Activated CD8-positive, alpha-beta T cell treated with anti-CD3 and anti-CD28 coated beads, Interleukin-2, amount 10 ng/mL, durations not matched to agents 7 days and 5 days (primary cell): ENCODE measurements around the gene PPM1L. TPM values are rescaled to one million over a fixed set of nuclear protein-coding genes. Genes with fewer than 3 reads are reported as not detected.

ENCODE experiments used
- ATAC-seq: fragments of 150-1000 bp; cut with Tn5 transposase; one replicate; pipeline ENCODE4 v1.10.0; 2021; ENCODE audit warnings: moderate library complexity
- CTCF ChIA-PET: fragments of 350-600 bp; sonication (Branson Sonifier 250); formaldehyde crosslinking; loops from one replicate; lab custom pipeline; 2021; ENCODE audit warnings: antibody characterized with exemption; lab: Charles Lee
- POLR2A ChIA-PET: fragments of 350-600 bp; sonication (Branson Sonifier 250); formaldehyde crosslinking; loops from one replicate; lab custom pipeline; 2021; ENCODE audit warnings: antibody characterized with exemption; lab: Charles Lee
- DNase-seq: peaks from one replicate; pipeline ENCODE4 v3.0.0-alpha.2; 2020
- H3K27ac Mint-ChIP-seq: one replicate; pipeline ENCODE4 v1.8.0; 2021; ENCODE audit warnings: mild to moderate bottlenecking, mixed read lengths
- H3K27me3 Mint-ChIP-seq: one replicate; pipeline ENCODE4 v1.8.0; 2021; ENCODE audit warnings: low read depth, mixed read lengths
- H3K36me3 Mint-ChIP-seq: one replicate; pipeline ENCODE4 v1.8.0; 2021; ENCODE audit warnings: low read depth, mixed read lengths
- H3K4me1 Mint-ChIP-seq: one replicate; pipeline ENCODE4 v1.8.0; 2021; ENCODE audit warnings: low read depth, mixed read lengths
- H3K4me3 Mint-ChIP-seq: one replicate; pipeline ENCODE4 v1.8.0; 2021; ENCODE audit warnings: mild to moderate bottlenecking, mixed read lengths
- H3K9me3 Mint-ChIP-seq: one replicate; pipeline ENCODE4 v1.8.0; 2022; ENCODE audit warnings: mixed read lengths; ENCODE audit not compliant: insufficient read depth
- total RNA-seq, 2 experiments: library from RNA; stranded (reverse); gene quantifications; one replicate each; pipeline ENCODE4 v1.2.3, GENCODE V29; 2021

Gene PPM1L
- total RNA-seq, 2 experiments from 2014 or later = 3.8 to 3.9 TPM

DNA sequence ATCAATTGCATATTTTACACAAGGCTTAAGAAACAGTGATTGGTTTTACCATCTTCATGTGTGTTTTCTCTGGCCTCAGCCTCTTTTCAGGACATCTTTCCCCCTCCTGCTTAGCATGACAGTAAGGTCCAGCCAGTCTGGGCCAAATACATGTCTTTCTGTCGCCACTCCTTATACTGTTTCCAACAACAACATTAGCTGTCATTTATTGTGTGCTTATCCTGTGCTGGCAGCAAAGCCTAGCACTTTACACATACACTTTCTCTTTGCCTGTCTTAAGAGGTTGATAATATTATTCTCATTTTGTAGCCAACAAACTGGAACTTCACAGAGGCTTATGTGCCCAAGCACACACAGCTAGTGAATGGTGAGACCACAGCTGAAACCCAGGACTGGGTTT, 311.3 kb downstream of the PPM1L start:
- Mint-ChIP-seq H3K27me3 (no peaks in the 10 kb centered on the region), H3K9me3 (no peaks in the 10 kb centered on the region), H3K27ac (peak overlapping the region; percentile 31), H3K4me3 (no peak overlapping the region), H3K4me1 (peaks cover 62% of the 10 kb centered on the region), H3K36me3 (peaks cover 18% of the 10 kb centered on the region)
- POLR2A ChIA-PET = no interaction called here
- CTCF ChIA-PET = no interaction called here
- DNase-seq = no peak
- no peak for ATAC-seq

DNA sequence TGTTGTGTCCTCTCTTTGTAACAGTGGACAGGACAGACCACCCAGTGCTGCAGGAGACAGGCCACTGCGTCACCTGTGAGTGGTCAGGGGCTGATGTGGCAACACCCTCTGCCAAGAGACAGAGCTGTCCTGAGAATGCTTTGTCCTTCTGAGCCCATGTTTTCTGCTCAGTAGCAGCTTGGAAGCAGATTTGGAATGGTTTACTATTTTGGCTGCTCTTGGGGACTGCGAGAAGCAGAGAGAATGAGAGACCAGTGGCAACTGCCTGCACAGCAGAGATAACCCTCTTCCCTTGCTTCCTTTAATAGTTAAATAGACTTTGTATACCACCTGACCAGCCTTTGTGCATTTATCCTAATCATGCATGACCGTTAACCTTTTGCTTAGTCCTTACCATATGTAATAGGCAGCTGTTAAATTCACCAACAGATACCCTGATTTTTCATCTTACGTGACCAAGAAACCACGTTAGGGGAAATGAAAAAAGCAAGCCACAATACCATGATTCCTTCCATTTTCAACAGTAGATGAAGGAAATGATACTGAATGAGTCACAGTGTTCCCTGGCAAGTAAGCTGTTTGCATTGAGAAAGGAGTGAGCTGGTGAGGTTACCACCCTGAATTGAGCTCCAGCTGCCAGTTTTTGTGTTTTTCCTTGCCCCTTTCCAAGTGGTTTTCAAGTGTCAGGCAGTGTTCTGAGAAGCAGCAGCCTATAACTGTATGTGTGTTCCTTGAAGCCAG, 313.6 kb downstream of the PPM1L start:
- no peaks in the 10 kb centered on the region for H3K27me3 Mint-ChIP-seq
- POLR2A ChIA-PET = no interaction called here
- H3K4me3 Mint-ChIP-seq = peak overlapping the region; percentile 12
- CTCF ChIA-PET = interaction anchor here (1.2 kb wide), 1 partner anchor 9 kb away, joined by 4 read pairs; no protein-coding TSS in a partner anchor
- peaks cover 24% of the 10 kb centered on the region for H3K36me3 Mint-ChIP-seq
- H3K27ac Mint-ChIP-seq = peak overlapping the region; percentile 35
- ATAC-seq (peak; percentile 76), DNase-seq (no peak)
- peaks cover 80% of the 10 kb centered on the region for H3K4me1 Mint-ChIP-seq
- no peaks in the 10 kb centered on the region for H3K9me3 Mint-ChIP-seq

DNA sequence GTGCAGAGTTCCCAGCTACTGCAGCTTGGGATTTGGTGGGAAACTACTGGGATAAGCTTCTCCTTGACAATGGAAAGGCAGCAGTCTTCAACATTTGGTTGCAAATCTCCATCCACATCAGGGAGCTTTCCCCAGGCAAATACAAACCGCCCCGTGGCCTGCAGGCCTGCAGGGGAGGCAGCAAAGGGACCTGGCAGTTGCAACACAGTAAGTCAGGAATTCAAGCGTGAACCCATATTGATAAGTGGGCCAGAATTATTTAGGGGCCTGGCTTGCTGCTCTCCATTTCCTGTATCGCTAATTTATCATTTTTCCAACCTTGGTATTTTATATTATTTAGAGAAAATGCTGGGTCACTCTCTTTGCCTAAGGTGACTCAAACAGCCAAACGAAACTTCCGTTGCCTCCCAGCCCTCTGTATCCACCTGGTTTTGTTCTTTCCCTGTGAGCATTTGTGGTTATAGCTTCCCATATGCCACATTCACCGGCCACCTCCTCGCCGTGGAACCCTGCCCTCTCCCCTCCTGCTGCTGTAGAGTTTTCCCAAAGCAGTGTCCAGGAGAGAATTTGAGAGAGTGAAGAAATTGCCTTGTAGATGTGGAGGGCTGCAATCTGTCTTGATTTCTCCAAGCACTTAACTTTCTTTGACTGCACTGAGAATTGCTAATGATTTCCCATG, 314.4 kb downstream of the PPM1L start:
- CTCF ChIA-PET = interaction anchor here (1.2 kb wide), 1 partner anchor 8 kb away, joined by 4 read pairs; no protein-coding TSS in a partner anchor

DNA sequence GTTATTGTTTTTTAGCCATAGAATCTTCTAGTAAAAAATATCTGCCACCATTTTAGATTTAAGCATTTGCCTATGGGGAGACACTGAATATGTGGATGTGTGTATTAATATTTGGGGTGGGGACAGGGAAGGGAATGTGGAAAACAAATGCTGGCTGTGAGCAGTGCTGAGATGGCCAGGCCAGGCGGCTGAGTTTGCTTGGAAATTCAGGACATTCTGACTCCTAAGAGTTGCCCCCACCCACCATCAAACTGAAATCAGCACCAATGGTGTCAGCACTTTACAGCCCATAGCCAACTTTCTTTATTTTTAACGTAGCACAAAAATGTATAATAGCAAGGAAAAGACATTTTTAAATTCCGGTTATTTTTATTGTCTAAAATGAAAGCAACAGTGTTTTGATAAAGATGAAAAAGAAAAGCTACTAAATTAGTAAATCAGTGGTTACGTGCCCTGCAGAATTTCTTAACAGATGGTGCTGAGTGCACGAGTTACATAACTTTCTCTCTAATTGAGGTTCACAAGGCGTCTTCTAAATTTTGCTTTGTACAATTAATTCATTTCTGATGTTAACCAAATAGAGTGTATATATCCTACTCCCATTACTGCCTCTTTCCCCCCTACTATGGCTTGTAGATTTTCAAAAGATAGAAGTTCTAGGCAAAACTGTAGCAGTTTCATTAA, 315.1 kb downstream of the PPM1L start:
- ChIA-PET CTCF (no interaction called here), POLR2A (no interaction called here)
- ATAC-seq = no peak
- DNase-seq = no peak
- Mint-ChIP-seq H3K27me3 (no peaks in the 10 kb centered on the region), H3K4me1 (peaks cover 78% of the 10 kb centered on the region), H3K27ac (peak overlapping the region; percentile 26), H3K36me3 (peaks cover 30% of the 10 kb centered on the region), H3K9me3 (no peaks in the 10 kb centered on the region), H3K4me3 (no peak overlapping the region)

More for the DNA sequence above, 314.4 kb downstream of the PPM1L start:
- no peak for DNase-seq
- peak overlapping the region; percentile 12 for H3K4me3 Mint-ChIP-seq
- no peak for ATAC-seq
- peak overlapping the region; percentile 35 for H3K27ac Mint-ChIP-seq
- POLR2A ChIA-PET = no interaction called here
- no peaks in the 10 kb centered on the region for H3K27me3 Mint-ChIP-seq
- peaks cover 26% of the 10 kb centered on the region for H3K36me3 Mint-ChIP-seq
- no peaks in the 10 kb centered on the region for H3K9me3 Mint-ChIP-seq
- peaks cover 80% of the 10 kb centered on the region for H3K4me1 Mint-ChIP-seq

DNA sequence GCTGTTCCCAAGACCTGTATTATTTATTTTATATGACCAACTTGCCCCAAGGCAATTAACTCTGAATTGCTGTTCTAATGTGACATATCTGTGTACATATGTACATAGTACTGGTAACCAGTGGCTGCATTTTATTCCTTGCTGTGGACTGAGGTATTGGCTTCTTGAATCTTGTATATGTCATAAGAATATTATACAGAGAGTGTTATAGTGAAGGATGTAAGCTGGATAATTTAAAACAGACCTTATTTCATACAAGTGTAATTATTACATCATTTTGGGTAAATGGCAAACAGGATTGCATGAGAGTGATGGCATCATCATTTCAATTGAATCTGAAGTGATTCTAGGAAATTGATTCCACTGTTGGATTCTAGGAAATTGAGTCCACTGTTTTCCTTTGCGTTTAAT, 316.2 kb downstream of the PPM1L start:
- no peaks in the 10 kb centered on the region for H3K9me3 Mint-ChIP-seq
- peak overlapping the region; percentile 83 for H3K27ac Mint-ChIP-seq
- ChIA-PET CTCF (no interaction called here), POLR2A (no interaction called here)
- H3K27me3 Mint-ChIP-seq = no peaks in the 10 kb centered on the region
- DNase-seq (no peak), ATAC-seq (peak; percentile 47)
- peaks cover 33% of the 10 kb centered on the region for H3K36me3 Mint-ChIP-seq
- peak overlapping the region; percentile 12 for H3K4me3 Mint-ChIP-seq
- H3K4me1 Mint-ChIP-seq = peaks cover 73% of the 10 kb centered on the region

DNA sequence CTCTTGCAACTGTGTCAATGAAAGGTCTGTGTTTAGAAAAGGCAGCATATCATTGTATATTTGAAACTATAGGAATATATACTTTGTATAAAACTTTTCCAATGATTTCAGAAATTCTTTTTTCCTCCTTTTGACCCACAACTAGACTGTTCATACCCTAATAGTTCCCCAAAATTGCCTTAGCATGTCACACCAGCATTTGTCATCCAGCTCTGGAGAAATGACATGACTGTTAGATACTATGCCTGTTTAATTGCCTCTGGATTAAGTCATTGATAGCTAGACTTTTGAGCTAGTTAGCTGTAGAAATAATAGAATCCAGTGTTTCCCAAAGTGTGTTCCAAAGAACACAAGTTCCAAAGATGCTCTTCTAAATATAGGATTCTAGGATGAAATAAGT, 316.7 kb downstream of the PPM1L start:
- ChIA-PET POLR2A (no interaction called here), CTCF (no interaction called here)
- H3K4me1 Mint-ChIP-seq = peaks cover 73% of the 10 kb centered on the region
- H3K27me3 Mint-ChIP-seq = no peaks in the 10 kb centered on the region
- no peaks in the 10 kb centered on the region for H3K9me3 Mint-ChIP-seq
- H3K27ac Mint-ChIP-seq = peak overlapping the region; percentile 83
- no peak overlapping the region for H3K4me3 Mint-ChIP-seq
- H3K36me3 Mint-ChIP-seq = peaks cover 33% of the 10 kb centered on the region
- DNase-seq (no peak), ATAC-seq (no peak)

DNA sequence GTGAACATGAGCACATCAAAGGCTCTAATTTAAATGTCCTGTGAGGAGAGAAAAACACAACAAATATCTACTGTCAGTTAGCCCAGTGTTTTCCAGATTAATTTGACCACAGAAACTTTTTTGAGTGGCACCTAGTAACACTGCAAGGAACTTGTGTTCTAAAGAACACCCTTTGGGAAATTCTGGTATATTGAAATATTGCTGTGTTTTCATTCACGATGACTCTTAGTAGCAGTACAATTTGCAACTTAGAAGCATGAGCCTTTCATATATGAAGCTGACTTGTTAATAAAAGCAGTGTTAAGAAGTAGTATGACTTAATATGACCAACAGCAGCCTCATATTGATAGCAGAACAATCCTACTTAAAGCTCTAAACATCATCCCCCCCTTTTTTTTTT, 317.1 kb downstream of the PPM1L start:
- H3K4me1 Mint-ChIP-seq = peaks cover 73% of the 10 kb centered on the region
- H3K27ac Mint-ChIP-seq = peak overlapping the region; percentile 51
- CTCF ChIA-PET = no interaction called here

DNA sequence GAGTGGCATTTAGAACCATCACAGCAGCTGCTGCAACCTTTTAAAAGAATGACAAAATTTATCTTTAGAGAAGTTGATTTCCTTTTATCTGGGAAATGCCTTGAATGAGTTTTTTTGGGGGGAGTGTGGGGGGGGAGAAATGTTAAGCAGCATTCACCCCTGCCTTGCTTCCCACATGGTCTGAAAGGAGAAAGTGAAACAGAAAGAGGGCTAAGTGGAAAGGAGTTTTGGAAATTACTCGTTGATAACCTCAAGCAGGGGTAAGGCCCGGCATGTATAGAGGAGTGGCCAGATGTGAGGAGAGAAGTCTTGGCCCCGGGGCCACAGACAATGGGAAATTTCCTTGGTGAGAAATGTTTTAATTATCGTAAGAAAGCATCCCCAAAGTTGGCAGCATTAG, 325.6 kb downstream of the PPM1L start:
- DNase-seq (no peak), ATAC-seq (peak; percentile 83)
- peaks cover 44% of the 10 kb centered on the region for H3K36me3 Mint-ChIP-seq
- POLR2A ChIA-PET = interaction anchor here (0.7 kb wide), 1 partner anchor 14 kb away, joined by 3 read pairs; no protein-coding TSS in a partner anchor
- H3K9me3 Mint-ChIP-seq = no peaks in the 10 kb centered on the region
- no peaks in the 10 kb centered on the region for H3K27me3 Mint-ChIP-seq
- CTCF ChIA-PET = interaction anchor here (1.1 to 1.3 kb wide), 3 partner anchors 10 to 327 kb away, joined by 3 read pairs; partner anchors contain the start of gene B3GALNT1
- H3K4me3 Mint-ChIP-seq = no peak overlapping the region
- H3K4me1 Mint-ChIP-seq = peaks cover 49% of the 10 kb centered on the region
- H3K27ac Mint-ChIP-seq = peak overlapping the region; percentile 75

More for the DNA sequence above, 317.1 kb downstream of the PPM1L start:
- no peak overlapping the region for H3K4me3 Mint-ChIP-seq
- no peaks in the 10 kb centered on the region for H3K9me3 Mint-ChIP-seq
- ATAC-seq (no peak), DNase-seq (no peak)
- no peaks in the 10 kb centered on the region for H3K27me3 Mint-ChIP-seq
- POLR2A ChIA-PET = no interaction called here
- peaks cover 33% of the 10 kb centered on the region for H3K36me3 Mint-ChIP-seq

DNA sequence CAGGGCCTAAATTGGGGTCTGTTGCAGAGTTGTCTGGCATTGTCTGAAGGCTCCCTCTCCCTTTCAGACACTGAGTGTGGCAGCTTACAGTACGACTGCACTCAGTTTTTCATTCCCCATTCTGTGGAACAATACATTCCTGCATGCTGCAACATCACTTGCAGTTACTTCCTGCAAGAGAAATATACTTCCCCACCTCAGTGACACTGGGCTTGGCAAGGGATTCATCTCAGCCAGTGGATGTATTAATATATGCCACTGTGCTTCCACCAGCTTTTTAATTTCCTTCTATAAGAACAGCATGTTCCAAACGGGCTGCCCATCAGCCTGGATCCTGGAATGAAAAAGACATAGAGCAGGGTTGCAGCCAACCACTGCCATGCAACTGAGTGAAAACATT, 326.0 kb downstream of the PPM1L start:
- Mint-ChIP-seq H3K27me3 (no peaks in the 10 kb centered on the region), H3K27ac (peak overlapping the region; percentile 75), H3K4me3 (no peak overlapping the region), H3K36me3 (peaks cover 45% of the 10 kb centered on the region), H3K9me3 (no peaks in the 10 kb centered on the region), H3K4me1 (peaks cover 46% of the 10 kb centered on the region)
- POLR2A ChIA-PET = interaction anchor here (0.6 kb wide), 2 partner anchors 47 to 489 kb away, joined by 3 read pairs; no protein-coding TSS in a partner anchor
- ATAC-seq = peak; percentile 28
- no peak for DNase-seq
- CTCF ChIA-PET = interaction anchor here (1.1 to 1.3 kb wide), 3 partner anchors 10 to 326 kb away, joined by 3 read pairs; partner anchors contain the start of gene B3GALNT1

DNA sequence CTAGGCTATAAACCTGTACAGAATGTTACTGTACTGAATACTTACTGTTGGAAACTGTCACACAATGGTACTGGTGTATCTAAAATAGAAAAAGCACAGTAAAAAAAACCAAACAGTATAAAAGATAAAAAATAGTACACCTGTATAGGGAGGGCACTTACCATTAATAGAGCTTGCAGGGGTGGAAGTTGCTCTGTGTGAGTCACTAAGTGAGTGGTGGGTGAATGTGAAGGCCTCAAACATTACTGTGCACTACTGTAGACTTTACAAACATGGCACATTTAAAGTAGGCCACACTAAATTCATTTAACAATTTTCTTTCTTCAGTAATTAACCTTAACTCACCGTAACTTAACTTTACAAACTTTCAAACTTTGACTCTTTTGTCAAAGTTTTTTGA, 327.1 kb downstream of the PPM1L start:
- peaks cover 35% of the 10 kb centered on the region for H3K4me1 Mint-ChIP-seq
- H3K36me3 Mint-ChIP-seq = peaks cover 50% of the 10 kb centered on the region
- no peak overlapping the region for H3K4me3 Mint-ChIP-seq
- POLR2A ChIA-PET = no interaction called here
- H3K27ac Mint-ChIP-seq = no peak overlapping the region
- DNase-seq (no peak), ATAC-seq (no peak)
- H3K9me3 Mint-ChIP-seq = no peaks in the 10 kb centered on the region
- CTCF ChIA-PET = interaction anchor here (1.1 to 1.5 kb wide), 3 partner anchors 14 to 325 kb away, joined by 3 to 5 read pairs (median 3); no protein-coding TSS in a partner anchor
- H3K27me3 Mint-ChIP-seq = no peaks in the 10 kb centered on the region

DNA sequence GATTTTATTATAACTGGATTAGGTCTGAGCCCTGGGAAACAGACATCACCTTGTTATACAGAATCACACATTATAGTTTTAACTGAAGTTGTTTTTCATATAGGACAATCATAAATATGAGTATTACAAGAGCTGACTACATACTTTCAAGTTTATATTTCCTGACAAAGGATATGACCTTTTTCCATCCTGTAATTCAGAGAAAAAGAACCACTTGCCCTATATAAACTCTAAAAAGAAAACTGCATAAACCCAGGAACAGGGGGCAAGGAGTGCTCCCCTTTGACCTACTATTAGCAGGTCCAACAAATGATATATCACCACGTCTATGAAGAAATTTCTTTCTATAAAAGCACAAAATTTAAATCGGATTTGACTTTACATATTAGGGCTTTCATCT, 328.2 kb downstream of the PPM1L start:
- Mint-ChIP-seq H3K27me3 (no peaks in the 10 kb centered on the region), H3K9me3 (no peaks in the 10 kb centered on the region), H3K4me1 (peaks cover 28% of the 10 kb centered on the region), H3K4me3 (no peak overlapping the region), H3K36me3 (peaks cover 58% of the 10 kb centered on the region), H3K27ac (no peak overlapping the region)
- ChIA-PET CTCF (interaction anchor here (1.3 kb wide), 1 partner anchor 128 kb away, joined by 3 read pairs; no protein-coding TSS in a partner anchor), POLR2A (no interaction called here)
- DNase-seq (no peak), ATAC-seq (no peak)
